CD1c-positive myeloid dendritic cell (primary cell): ENCODE data around the gene PTGES3.
A peak's percentile ranks its signal among the peaks of the same experiment; 100 is the strongest.
"Not testable (repeated sequence)": the region's sequence is repeated elsewhere in the genome, so short reads cannot be mapped to it uniquely, and the experiment has no call there.

Experiments
- DNase-seq: peaks from one replicate; pipeline ENCODE4 v3.0.0-alpha.2; 2016; ENCODE audit errors: extremely low spot score

Gene PTGES3

GRCh38 chr12:56709759-56710376 lies 21.8 kb upstream of the PTGES3 start:
- no peak for DNase-seq

- DNase-seq, result not testable (repeated sequence)
Measured at GRCh38 chr12:56704522-56704921, 16.4 kb upstream of the PTGES3 start.

- DNase-seq, result peak; percentile 34
Measured at GRCh38 chr12:56699020-56699661, 11.1 kb upstream of the PTGES3 start.

GRCh38 chr12:56695327-56696101 lies 7.4 kb upstream of the PTGES3 start:
- no peak for DNase-seq

- no peak for DNase-seq
Measured at GRCh38 chr12:56694161-56694560, 6.1 kb upstream of the PTGES3 start.

- DNase-seq, result no peak
Measured at GRCh38 chr12:56688846-56689109, 694 bp upstream of the PTGES3 start.

- DNase-seq, result peak; percentile 87
Measured at GRCh38 chr12:56687223-56688128, 608 bp downstream of the PTGES3 start.

- no peak for DNase-seq
Measured at GRCh38 chr12:56684745-56685359, 3.2 kb downstream of the PTGES3 start.

GRCh38 chr12:56682323-56682722 lies 5.8 kb downstream of the PTGES3 start:
- DNase-seq, result no peak

GRCh38 chr12:56679883-56680575 lies 8.1 kb downstream of the PTGES3 start:
- DNase-seq, result no peak

GRCh38 chr12:56678852-56679251 lies 9.2 kb downstream of the PTGES3 start:
- DNase-seq, result no peak

- no peak for DNase-seq
Measured at GRCh38 chr12:56677680-56678079, 10.4 kb downstream of the PTGES3 start.

- no peak for DNase-seq
Measured at GRCh38 chr12:56676851-56677580, 11.1 kb downstream of the PTGES3 start.

GRCh38 chr12:56671608-56672007 lies 16.5 kb downstream of the PTGES3 start:
- DNase-seq, result no peak

- DNase-seq, result no peak
Measured at GRCh38 chr12:56670836-56671235, 17.2 kb downstream of the PTGES3 start.

- no peak for DNase-seq
Measured at GRCh38 chr12:56668197-56668457, 20.0 kb downstream of the PTGES3 start.

GRCh38 chr12:56661979-56662638 lies 26.0 kb downstream of the PTGES3 start:
- no peak for DNase-seq

- DNase-seq, result no peak
Measured at GRCh38 chr12:56661560-56661959, 26.5 kb downstream of the PTGES3 start.

GRCh38 chr12:56658921-56659320 lies 29.2 kb downstream of the PTGES3 start:
- DNase-seq, result peak; percentile 53
